Lung (tissue), 12 donors: Measurements from ENCODE around the gene LTBP2. TPM values are rescaled to one million over a fixed set of nuclear protein-coding genes. Genes with fewer than 3 reads are reported as not detected.

Experiments
- ATAC-seq: fragments of 200-7000 bp; cut with Tn5 transposase; one replicate; pipeline ENCODE4 v1.9.1; 2020; ENCODE audit warnings: moderate number of reproducible peaks; ENCODE audit not compliant: insufficient read depth, low FRiP score
- DNase-seq, 3 donors: peaks; one replicate each; pipeline ENCODE4 v3.0.0-alpha.2; 2013 to 2017
- H3K27ac ChIP-seq, 2 donors: one replicate each; pipeline ENCODE4 v1.5.1; 2013; ENCODE audit warnings: mild to moderate bottlenecking in 2 of 2, moderate library complexity in 2 of 2, control low read depth in 1 of 2, inconsistent platforms in 1 of 2, low read depth in 1 of 2, low read length in 1 of 2
- H3K27me3 ChIP-seq, 3 donors: one replicate each; pipeline ENCODE4 v1.5.1; 2013; ENCODE audit warnings: low read length in 2 of 3; ENCODE audit not compliant: control insufficient read depth in 3 of 3, insufficient read depth in 3 of 3
- H3K36me3 ChIP-seq, 4 donors: one replicate each; pipeline ENCODE4 v1.5.1; 2013; ENCODE audit warnings: low read length in 4 of 4, mild to moderate bottlenecking in 1 of 4, moderate library complexity in 1 of 4; ENCODE audit not compliant: control insufficient read depth in 4 of 4, insufficient read depth in 4 of 4
- H3K4me1 ChIP-seq, 5 donors: one replicate each; pipeline ENCODE4 v1.5.1; 2013; ENCODE audit warnings: low read length in 5 of 5, mild to moderate bottlenecking in 2 of 5, moderate library complexity in 1 of 5; ENCODE audit not compliant: control insufficient read depth in 5 of 5, insufficient read depth in 5 of 5
- H3K4me3 ChIP-seq: one replicate; pipeline ENCODE4 v1.5.1; 2013; ENCODE audit warnings: mild to moderate bottlenecking, control low read depth, moderate library complexity
- H3K9ac ChIP-seq, 2 donors: one replicate each; pipeline ENCODE4 v1.5.1; 2013; ENCODE audit warnings: low read length in 2 of 2, control low read depth in 1 of 2; ENCODE audit not compliant: insufficient read depth in 1 of 2
- H3K9me3 ChIP-seq, 4 donors: one replicate each; pipeline ENCODE4 v1.5.1; 2013; ENCODE audit warnings: low read length in 3 of 4, mild to moderate bottlenecking in 1 of 4, moderate library complexity in 1 of 4; ENCODE audit not compliant: control insufficient read depth in 4 of 4, insufficient read depth in 3 of 4
- WGBS, 2 donors: extraction: QIAGEN DNeasy Blood & Tissue Kit; methylation state at CpG; one replicate each; pipeline ENCODE4 v1.1.7; 2013; 5-methylcytosine and 5-hydroxymethylcytosine counted together
- polyA plus RNA-seq, 2 donors: library from polyadenylated mRNA; stranded (reverse); fragments of 200-250 nt; gene quantifications; one replicate each; pipeline ENCODE4 v1.2.1, GENCODE V29; 2013
- total RNA-seq, 2 donors: library from RNA; depleted of rRNA in 1 of 2; stranded (reverse); fragments of >200 nt in 1 of 2; gene quantifications; one replicate each; pipeline ENCODE4 v1.2.1, GENCODE V29; 2014 to 2021
- TF ChIP-seq, protein P1 (sequence below): IDR thresholded peaks from 2 replicates; pipeline ENCODE4 v1.5.1; 2012; ENCODE audit warnings: mild to moderate bottlenecking; ENCODE audit errors: control extremely low read depth, extremely low read depth
- donor health status: control.
- donor health status: control.
- donor health status: Bipolar disorder and iron deficiency.
- donor health status: healthy.
- donor health status: DM: yes; HTN: yes; CAD: no.

The LTBP2 gene
- total and polyA plus RNA-seq, 4 donors = 13.2 to 78.4 (median 25.8) TPM

DNA sequence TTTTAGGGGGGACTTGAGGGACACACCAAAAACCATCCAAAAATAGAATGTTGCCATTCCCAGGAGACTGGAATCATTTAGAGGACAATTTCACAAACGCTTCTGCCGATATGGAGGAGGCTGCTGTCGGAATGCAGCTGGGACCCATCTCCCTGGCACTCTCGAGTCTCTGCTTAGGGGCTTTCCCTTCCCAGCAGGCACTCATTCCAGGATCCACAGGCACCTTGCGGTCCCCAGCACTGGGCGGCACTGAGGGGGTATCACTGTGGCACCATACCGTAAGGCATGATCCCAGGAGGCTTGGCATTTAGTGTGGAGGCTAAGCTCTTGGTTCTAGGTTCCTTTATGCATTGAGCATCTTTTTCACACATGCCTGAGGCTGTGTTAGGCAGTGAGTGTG, 36.6 kb upstream of the LTBP2 start:
- peak; percentile 74 to 82 (median 79) for DNase-seq
- no peak overlapping the region for H3K4me3 ChIP-seq
- H3K27ac ChIP-seq = no peak overlapping the region
- peaks cover 0 to 4% (median 0%) of the 10 kb centered on the region in 4 donors for H3K36me3 ChIP-seq
- H3K4me1 ChIP-seq = peaks cover 0 to 32% (median 9%) of the 10 kb centered on the region in 5 donors
- no peaks in the 10 kb centered on the region for H3K27me3 ChIP-seq
- no peak overlapping the region for H3K9ac ChIP-seq
- no peak for ATAC-seq
- WGBS, 2 donors = 74 to 82% methylated on average over 7 of the region's 7 CpGs
- no peaks in the 10 kb centered on the region for H3K9me3 ChIP-seq
- TF ChIP-seq, protein P1, sequence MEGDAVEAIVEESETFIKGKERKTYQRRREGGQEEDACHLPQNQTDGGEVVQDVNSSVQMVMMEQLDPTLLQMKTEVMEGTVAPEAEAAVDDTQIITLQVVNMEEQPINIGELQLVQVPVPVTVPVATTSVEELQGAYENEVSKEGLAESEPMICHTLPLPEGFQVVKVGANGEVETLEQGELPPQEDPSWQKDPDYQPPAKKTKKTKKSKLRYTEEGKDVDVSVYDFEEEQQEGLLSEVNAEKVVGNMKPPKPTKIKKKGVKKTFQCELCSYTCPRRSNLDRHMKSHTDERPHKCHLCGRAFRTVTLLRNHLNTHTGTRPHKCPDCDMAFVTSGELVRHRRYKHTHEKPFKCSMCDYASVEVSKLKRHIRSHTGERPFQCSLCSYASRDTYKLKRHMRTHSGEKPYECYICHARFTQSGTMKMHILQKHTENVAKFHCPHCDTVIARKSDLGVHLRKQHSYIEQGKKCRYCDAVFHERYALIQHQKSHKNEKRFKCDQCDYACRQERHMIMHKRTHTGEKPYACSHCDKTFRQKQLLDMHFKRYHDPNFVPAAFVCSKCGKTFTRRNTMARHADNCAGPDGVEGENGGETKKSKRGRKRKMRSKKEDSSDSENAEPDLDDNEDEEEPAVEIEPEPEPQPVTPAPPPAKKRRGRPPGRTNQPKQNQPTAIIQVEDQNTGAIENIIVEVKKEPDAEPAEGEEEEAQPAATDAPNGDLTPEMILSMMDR = no peak

DNA sequence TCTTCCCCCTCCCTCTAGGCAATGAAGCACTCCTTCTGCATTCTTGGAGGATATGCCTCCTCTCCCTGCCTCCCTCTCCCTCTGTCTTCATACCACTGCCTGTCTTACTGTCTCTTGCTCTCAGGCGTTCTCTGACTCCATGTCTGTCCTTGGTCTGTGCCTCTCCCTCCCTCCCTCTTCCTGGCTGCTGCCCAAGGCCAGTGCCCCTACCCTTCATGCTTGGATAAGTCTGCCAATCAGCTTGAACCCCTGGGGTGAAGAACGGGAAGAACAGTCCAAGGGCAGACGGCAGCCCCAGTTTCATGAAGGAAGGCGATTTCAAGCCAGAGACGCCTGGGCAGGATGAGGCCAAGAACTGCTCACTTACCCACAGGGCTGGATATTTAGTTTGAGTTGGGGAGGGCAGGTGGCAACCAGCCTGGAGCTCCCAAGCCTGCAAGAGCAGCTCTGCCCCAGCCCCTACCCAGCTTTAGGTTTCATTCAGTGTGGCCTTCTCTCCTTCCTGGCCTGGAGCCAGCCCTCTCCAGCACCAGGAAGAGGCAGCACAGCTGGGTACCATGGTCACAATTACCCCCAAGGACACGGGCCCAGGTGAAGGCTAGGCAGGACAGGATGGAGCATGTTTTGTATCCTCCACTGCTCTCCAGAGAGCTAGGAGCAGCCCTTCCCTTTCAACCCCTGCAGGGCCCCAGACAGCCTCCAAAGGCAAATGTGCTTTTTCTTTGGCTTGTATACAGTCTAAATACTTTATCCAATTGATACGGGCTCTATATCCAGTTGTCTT, 35.8 kb upstream of the LTBP2 start:
- peak; percentile 51 to 70 (median 67) for DNase-seq
- peaks cover 0 to 4% (median 0%) of the 10 kb centered on the region in 4 donors for H3K36me3 ChIP-seq
- WGBS, 2 donors = 27 to 47% methylated on average over 7 of the region's 7 CpGs
- peak overlapping the region in 1 of 2 donors; percentile 3 for H3K27ac ChIP-seq
- no peaks in the 10 kb centered on the region for H3K9me3 ChIP-seq
- ATAC-seq = no peak
- TF ChIP-seq, protein P1 = no peak
- H3K4me3 ChIP-seq = no peak overlapping the region
- no peaks in the 10 kb centered on the region for H3K27me3 ChIP-seq
- H3K4me1 ChIP-seq = peaks cover 0 to 26% (median 9%) of the 10 kb centered on the region in 5 donors
- H3K9ac ChIP-seq = peak overlapping the region in 1 of 2 donors; percentile 47

DNA sequence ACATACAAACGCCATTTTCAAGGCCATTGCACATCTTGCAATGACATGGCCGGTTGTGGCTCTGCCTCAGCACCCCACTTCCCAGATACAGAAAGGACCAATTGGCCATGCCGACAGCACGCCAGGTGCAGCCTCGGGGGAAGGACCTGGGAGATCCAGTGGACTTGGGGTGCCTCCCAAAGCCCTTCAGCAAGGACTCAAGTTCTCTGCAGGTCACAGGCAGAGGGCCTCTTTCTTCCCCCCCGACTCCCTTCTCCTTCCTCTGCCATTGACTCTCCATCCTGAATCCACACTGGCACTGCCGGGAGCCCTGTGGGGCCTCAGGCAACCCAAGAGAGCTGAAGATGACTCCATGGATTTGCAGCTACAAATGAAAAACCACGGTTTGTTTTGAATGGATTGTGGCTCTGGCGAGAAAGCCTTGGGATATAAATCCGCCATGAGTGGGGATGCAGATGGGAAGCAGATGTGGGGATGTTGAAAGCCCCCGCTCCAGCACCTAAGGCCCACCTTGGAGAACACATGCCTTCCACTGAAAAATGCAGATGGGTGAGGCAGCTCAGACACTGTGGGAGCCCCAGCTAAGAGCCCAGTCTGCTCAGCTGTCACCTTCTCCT, 35.1 kb upstream of the LTBP2 start:
- ATAC-seq = no peak
- H3K27ac ChIP-seq = no peak overlapping the region

More for the DNA sequence above, 35.1 kb upstream of the LTBP2 start:
- Histone ChIP-seq H3K27me3 (no peaks in the 10 kb centered on the region), H3K9me3 (no peaks in the 10 kb centered on the region), H3K36me3 (peaks cover 0 to 1% (median 0%) of the 10 kb centered on the region in 4 donors), H3K4me3 (no peak overlapping the region), H3K4me1 (peaks cover 0 to 19% (median 9%) of the 10 kb centered on the region in 5 donors), H3K9ac (no peak overlapping the region)
- 90 to 97% methylated on average over 11 of the region's 11 CpGs for WGBS, 2 donors
- TF ChIP-seq, protein P1 = no peak
- DNase-seq = no peak
